Chondrocyte (in vitro differentiated cells): ENCODE results near the gene CHD9NB. TPM values are rescaled to one million over a fixed set of nuclear protein-coding genes. Genes with fewer than 3 reads are reported as not detected.
A peak's percentile ranks its signal among the peaks of the same experiment; 100 is the strongest.

Experiments
- DNase-seq: peaks from one replicate; pipeline ENCODE4 v3.0.0; 2021; ENCODE audit warnings: mixed read lengths, low spot score
- H3K27ac Mint-ChIP-seq: one replicate; pipeline ENCODE4 v1.8.0; 2021; ENCODE audit warnings: mild to moderate bottlenecking, moderate library complexity, mixed read lengths; ENCODE audit not compliant: unreplicated experiment
- H3K27me3 Mint-ChIP-seq: 2 replicates; pipeline ENCODE4 v1.8.0; 2021; ENCODE audit warnings: low read depth, mixed read lengths
- H3K36me3 Mint-ChIP-seq: 2 replicates; pipeline ENCODE4 v1.8.0; 2021; ENCODE audit warnings: low read depth, mixed read lengths
- H3K4me1 Mint-ChIP-seq: 2 replicates; pipeline ENCODE4 v1.8.0; 2021; ENCODE audit warnings: low read depth, mild to moderate bottlenecking, mixed read lengths
- H3K4me3 Mint-ChIP-seq: one replicate; pipeline ENCODE4 v1.8.0; 2021; ENCODE audit warnings: mild to moderate bottlenecking, moderate library complexity, mixed read lengths; ENCODE audit not compliant: unreplicated experiment
- H3K9me3 Mint-ChIP-seq: 2 replicates; pipeline ENCODE4 v1.8.0; 2021; ENCODE audit warnings: low read depth, mixed read lengths
- total RNA-seq: library from RNA; stranded (reverse); gene quantifications from 3 replicates; pipeline ENCODE4 v1.2.1, GENCODE V29; 2021
- TF ChIP-seq, protein P1 (sequence below): fragments of 200-600 bp; sonication (generic); IDR thresholded peaks from 2 replicates; pipeline ENCODE4 v1.5.0; 2021; ENCODE audit warnings: antibody characterized with exemption, mild to moderate bottlenecking, moderate library complexity

The CHD9NB gene
- total RNA-seq, 1 donor from 2014 or later: 0.85 TPM

DNA sequence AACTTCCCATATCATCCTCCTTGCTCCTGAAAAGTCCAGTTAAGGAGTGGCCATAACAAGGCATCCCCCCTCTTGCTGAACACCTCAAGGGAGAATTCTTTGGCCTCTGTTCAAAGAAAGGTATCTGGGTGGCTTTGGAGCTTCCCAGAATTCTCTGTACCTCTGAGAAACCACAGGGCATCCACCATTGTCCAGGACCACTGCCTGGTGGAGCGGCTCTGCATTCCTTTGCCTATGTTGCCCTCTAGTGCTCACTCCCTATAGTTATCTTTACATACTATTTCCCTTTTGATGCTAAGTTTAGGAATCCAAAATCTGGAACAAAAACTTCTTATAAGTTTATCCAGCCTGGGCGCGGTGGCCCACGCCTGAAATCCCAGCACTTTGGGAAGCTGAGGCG is 30.3 kb downstream of the CHD9NB start:
- no peaks in the 10 kb centered on the region for H3K4me1 Mint-ChIP-seq
- no peaks in the 10 kb centered on the region for H3K36me3 Mint-ChIP-seq

DNA sequence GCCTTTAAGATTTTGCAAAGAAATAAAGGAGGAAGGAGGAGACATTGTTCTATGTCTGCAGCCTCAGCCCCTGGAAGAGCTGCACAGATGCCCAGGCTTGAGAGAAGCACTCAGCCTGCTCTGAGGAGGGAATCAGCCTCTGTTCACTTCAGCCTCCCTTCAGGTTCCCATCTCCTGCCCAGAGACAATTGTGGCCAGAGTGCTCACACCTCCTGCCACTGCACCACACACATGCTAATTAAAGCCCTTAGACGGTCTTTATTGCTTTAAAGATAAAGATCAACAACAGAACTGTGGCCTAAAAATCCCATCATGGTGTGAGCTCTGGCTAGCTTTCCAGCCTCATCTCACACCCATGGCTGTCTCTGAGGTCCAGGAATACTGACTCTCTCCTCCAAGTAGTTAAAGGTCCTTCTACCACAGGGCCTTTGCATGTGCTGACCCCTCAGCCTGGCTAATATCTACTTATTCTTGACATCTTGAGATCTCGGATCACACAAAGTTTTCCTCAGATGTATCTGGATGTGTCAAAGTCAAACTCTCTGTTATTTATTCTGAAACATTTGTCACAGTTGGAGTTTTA is 33.8 kb downstream of the CHD9NB start:
- TF ChIP-seq, protein P1, sequence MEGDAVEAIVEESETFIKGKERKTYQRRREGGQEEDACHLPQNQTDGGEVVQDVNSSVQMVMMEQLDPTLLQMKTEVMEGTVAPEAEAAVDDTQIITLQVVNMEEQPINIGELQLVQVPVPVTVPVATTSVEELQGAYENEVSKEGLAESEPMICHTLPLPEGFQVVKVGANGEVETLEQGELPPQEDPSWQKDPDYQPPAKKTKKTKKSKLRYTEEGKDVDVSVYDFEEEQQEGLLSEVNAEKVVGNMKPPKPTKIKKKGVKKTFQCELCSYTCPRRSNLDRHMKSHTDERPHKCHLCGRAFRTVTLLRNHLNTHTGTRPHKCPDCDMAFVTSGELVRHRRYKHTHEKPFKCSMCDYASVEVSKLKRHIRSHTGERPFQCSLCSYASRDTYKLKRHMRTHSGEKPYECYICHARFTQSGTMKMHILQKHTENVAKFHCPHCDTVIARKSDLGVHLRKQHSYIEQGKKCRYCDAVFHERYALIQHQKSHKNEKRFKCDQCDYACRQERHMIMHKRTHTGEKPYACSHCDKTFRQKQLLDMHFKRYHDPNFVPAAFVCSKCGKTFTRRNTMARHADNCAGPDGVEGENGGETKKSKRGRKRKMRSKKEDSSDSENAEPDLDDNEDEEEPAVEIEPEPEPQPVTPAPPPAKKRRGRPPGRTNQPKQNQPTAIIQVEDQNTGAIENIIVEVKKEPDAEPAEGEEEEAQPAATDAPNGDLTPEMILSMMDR: no peak
- DNase-seq: no peak
- H3K4me1 Mint-ChIP-seq: no peaks in the 10 kb centered on the region
- H3K36me3 Mint-ChIP-seq: peaks cover 2% of the 10 kb centered on the region
- H3K9me3 Mint-ChIP-seq: no peaks in the 10 kb centered on the region
- no peak overlapping the region for H3K27ac Mint-ChIP-seq
- H3K27me3 Mint-ChIP-seq: peaks cover 10% of the 10 kb centered on the region
- H3K4me3 Mint-ChIP-seq: no peak overlapping the region

More for the DNA sequence above, 30.3 kb downstream of the CHD9NB start:
- Mint-ChIP-seq H3K4me3 (no peak overlapping the region), H3K27me3 (no peaks in the 10 kb centered on the region), H3K9me3 (no peaks in the 10 kb centered on the region), H3K27ac (no peak overlapping the region)
- TF ChIP-seq, protein P1: peak; percentile 89
- DNase-seq: no peak

DNA sequence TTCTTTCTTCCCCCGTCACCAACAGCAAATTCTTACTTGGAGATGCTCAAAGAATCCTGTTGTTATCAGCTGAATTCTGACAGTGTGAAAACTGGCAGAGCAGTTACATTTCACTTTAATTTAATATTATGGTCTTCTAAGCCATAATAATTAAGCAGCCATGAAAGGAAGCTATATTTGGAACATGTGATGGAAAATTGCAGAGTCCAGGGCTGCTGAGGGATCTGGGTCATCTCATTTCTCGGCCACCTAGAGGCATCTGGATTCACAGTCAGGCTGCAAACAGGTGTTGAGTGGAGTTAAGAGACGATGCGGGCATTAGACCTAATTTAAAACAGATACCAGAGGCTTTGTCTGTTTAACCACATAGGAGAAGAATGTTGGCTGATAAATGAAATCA is 38.4 kb downstream of the CHD9NB start:
- no peak overlapping the region for H3K4me3 Mint-ChIP-seq
- TF ChIP-seq, protein P1: no peak
- H3K27me3 Mint-ChIP-seq: peaks cover 18% of the 10 kb centered on the region
- H3K4me1 Mint-ChIP-seq: no peaks in the 10 kb centered on the region
- H3K9me3 Mint-ChIP-seq: peaks cover 3% of the 10 kb centered on the region
- peaks cover 2% of the 10 kb centered on the region for H3K36me3 Mint-ChIP-seq
- H3K27ac Mint-ChIP-seq: no peak overlapping the region
- DNase-seq: no peak

DNA sequence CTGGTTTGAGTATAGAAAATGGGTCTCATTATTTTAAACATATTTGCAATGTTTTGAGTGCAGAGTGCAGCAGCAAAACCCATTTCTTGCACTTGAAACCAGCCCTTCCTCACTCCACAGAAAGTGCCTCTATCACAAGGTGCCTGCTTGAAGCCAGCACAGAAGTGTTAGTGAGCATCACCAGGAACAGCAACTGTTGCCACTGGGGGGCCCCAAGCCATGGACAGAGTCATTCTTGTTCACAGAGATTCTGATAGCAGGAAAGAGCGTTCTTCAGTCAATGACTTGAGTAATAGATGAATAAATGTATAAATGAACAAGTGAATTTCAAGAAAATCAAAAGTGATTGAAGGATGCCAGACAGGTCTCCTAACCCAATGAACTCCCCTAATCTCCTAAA is 45.6 kb downstream of the CHD9NB start:
- no peaks in the 10 kb centered on the region for H3K36me3 Mint-ChIP-seq
- peaks cover 24% of the 10 kb centered on the region for H3K27me3 Mint-ChIP-seq
- H3K4me3 Mint-ChIP-seq: no peak overlapping the region
- no peak overlapping the region for H3K27ac Mint-ChIP-seq
- peaks cover 11% of the 10 kb centered on the region for H3K9me3 Mint-ChIP-seq
- H3K4me1 Mint-ChIP-seq: no peaks in the 10 kb centered on the region
- no peak for DNase-seq
- TF ChIP-seq, protein P1: no peak

DNA sequence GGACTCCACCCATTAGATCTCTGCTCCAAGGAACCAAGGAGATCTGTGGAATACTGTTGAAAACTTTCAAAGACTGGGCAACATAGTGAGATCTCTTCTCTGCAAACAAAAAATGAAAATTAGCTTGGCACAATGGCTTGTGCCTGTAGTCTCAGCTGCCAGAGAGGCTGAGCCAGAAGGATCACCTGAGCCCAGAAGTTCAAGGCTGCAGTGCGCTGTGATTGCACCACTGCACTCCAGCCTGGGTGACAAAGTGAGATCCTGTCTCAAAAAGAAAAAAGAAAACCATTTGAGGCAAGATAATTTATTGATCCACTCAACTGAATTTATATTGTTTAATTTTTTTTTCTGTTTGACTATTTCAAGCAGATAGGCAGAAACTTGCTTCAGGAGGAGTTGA is 54.8 kb downstream of the CHD9NB start:
- no peak overlapping the region for H3K4me3 Mint-ChIP-seq
- H3K4me1 Mint-ChIP-seq: no peaks in the 10 kb centered on the region
- H3K27me3 Mint-ChIP-seq: no peaks in the 10 kb centered on the region
- no peak for DNase-seq
- no peak overlapping the region for H3K27ac Mint-ChIP-seq
- peaks cover 4% of the 10 kb centered on the region for H3K9me3 Mint-ChIP-seq
- H3K36me3 Mint-ChIP-seq: peaks cover 1% of the 10 kb centered on the region
- TF ChIP-seq, protein P1: no peak
